ENCODE measurements around the gene LCP1.

Gene LCP1

DNA sequence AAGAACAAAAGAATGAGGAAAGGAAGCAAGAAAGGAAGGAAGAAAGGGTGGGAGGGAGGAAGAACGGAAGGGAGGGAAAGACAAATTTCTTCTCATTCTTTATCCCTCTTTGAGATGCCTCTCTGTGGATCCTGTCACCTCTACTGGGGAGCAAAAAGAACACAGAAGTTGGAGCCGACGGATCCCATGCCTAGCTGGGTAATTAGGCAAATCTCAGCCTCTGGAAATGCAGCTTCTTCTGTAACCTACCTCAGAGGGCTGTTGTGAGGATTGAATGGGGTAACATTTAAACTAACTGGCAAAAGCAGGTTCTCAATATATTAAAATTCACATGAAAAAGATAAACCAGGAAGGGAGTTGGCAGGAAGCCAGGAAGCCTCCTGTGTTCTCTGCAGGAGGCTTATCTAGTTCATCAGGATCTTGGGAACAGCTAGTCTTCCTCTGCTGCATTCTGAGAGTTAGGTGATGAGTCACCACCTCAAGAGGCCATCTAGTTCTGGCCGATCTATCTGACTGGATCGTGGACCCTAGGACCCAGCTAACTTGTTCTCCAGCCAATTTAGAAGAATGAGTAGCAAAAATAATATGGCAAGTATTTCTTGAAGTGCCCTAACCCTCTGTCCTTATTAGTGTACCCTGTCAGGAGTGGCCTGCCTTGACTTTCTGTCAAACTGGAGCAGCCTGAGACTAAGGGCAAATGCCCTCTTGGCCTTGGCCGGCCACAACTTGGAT is 61.9 kb downstream of the LCP1 start (continued):
- TF ChIP-seq, protein P1, sequence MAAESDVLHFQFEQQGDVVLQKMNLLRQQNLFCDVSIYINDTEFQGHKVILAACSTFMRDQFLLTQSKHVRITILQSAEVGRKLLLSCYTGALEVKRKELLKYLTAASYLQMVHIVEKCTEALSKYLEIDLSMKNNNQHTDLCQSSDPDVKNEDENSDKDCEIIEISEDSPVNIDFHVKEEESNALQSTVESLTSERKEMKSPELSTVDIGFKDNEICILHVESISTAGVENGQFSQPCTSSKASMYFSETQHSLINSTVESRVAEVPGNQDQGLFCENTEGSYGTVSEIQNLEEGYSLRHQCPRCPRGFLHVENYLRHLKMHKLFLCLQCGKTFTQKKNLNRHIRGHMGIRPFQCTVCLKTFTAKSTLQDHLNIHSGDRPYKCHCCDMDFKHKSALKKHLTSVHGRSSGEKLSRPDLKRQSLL (tag by site-specific recombination; IDR thresholded peaks at IDR 0.05): no peak
- TF ChIP-seq, protein P2, sequence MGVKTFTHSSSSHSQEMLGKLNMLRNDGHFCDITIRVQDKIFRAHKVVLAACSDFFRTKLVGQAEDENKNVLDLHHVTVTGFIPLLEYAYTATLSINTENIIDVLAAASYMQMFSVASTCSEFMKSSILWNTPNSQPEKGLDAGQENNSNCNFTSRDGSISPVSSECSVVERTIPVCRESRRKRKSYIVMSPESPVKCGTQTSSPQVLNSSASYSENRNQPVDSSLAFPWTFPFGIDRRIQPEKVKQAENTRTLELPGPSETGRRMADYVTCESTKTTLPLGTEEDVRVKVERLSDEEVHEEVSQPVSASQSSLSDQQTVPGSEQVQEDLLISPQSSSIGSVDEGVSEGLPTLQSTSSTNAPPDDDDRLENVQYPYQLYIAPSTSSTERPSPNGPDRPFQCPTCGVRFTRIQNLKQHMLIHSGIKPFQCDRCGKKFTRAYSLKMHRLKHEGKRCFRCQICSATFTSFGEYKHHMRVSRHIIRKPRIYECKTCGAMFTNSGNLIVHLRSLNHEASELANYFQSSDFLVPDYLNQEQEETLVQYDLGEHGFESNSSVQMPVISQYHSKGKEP (tag by site-specific recombination; IDR thresholded peaks at IDR 0.05): 0 out of 2 replicates have a peak, but pooled peaks have one; percentile 60
- TF ChIP-seq, protein P3, sequence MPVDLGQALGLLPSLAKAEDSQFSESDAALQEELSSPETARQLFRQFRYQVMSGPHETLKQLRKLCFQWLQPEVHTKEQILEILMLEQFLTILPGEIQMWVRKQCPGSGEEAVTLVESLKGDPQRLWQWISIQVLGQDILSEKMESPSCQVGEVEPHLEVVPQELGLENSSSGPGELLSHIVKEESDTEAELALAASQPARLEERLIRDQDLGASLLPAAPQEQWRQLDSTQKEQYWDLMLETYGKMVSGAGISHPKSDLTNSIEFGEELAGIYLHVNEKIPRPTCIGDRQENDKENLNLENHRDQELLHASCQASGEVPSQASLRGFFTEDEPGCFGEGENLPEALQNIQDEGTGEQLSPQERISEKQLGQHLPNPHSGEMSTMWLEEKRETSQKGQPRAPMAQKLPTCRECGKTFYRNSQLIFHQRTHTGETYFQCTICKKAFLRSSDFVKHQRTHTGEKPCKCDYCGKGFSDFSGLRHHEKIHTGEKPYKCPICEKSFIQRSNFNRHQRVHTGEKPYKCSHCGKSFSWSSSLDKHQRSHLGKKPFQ (tag by site-specific recombination; IDR thresholded peaks at IDR 0.05): no peak
- no peak for TF ChIP-seq PRDM1 (tag by site-specific recombination; IDR thresholded peaks at IDR 0.05)
- TF ChIP-seq, protein P4, sequence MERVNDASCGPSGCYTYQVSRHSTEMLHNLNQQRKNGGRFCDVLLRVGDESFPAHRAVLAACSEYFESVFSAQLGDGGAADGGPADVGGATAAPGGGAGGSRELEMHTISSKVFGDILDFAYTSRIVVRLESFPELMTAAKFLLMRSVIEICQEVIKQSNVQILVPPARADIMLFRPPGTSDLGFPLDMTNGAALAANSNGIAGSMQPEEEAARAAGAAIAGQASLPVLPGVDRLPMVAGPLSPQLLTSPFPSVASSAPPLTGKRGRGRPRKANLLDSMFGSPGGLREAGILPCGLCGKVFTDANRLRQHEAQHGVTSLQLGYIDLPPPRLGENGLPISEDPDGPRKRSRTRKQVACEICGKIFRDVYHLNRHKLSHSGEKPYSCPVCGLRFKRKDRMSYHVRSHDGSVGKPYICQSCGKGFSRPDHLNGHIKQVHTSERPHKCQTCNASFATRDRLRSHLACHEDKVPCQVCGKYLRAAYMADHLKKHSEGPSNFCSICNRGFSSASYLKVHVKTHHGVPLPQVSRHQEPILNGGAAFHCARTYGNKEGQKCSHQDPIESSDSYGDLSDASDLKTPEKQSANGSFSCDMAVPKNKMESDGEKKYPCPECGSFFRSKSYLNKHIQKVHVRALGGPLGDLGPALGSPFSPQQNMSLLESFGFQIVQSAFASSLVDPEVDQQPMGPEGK (tag by site-specific recombination; IDR thresholded peaks at IDR 0.05): no peak
- no peak for TF ChIP-seq ZNF548 (tag by site-specific recombination; IDR thresholded peaks at IDR 0.05)
- no peak for TF ChIP-seq TRIM28 (IDR thresholded peaks at IDR 0.05; ENCODE audit: borderline replicate concordance, low read length)
- no peak for TF ChIP-seq ZNF175 (tag by site-specific recombination; IDR thresholded peaks at IDR 0.05)
- peak; percentile 54 for TF ChIP-seq ZIC2 (tag by site-specific recombination; IDR thresholded peaks at IDR 0.05)
- TF ChIP-seq, protein P5, sequence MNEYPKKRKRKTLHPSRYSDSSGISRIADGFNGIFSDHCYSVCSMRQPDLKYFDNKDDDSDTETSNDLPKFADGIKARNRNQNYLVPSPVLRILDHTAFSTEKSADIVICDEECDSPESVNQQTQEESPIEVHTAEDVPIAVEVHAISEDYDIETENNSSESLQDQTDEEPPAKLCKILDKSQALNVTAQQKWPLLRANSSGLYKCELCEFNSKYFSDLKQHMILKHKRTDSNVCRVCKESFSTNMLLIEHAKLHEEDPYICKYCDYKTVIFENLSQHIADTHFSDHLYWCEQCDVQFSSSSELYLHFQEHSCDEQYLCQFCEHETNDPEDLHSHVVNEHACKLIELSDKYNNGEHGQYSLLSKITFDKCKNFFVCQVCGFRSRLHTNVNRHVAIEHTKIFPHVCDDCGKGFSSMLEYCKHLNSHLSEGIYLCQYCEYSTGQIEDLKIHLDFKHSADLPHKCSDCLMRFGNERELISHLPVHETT (tag by site-specific recombination; IDR thresholded peaks at IDR 0.05): 0 out of 2 replicates have a peak, but pooled peaks have one; percentile 32
- TF ChIP-seq, protein P6, sequence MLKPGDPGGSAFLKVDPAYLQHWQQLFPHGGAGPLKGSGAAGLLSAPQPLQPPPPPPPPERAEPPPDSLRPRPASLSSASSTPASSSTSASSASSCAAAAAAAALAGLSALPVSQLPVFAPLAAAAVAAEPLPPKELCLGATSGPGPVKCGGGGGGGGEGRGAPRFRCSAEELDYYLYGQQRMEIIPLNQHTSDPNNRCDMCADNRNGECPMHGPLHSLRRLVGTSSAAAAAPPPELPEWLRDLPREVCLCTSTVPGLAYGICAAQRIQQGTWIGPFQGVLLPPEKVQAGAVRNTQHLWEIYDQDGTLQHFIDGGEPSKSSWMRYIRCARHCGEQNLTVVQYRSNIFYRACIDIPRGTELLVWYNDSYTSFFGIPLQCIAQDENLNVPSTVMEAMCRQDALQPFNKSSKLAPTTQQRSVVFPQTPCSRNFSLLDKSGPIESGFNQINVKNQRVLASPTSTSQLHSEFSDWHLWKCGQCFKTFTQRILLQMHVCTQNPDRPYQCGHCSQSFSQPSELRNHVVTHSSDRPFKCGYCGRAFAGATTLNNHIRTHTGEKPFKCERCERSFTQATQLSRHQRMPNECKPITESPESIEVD (tag by site-specific recombination; IDR thresholded peaks at IDR 0.05): peak; percentile 22; the same call in 1 of the 2 replicates
- TF ChIP-seq ZFP41 (tag by site-specific recombination; IDR thresholded peaks at IDR 0.05; ENCODE audit: borderline replicate concordance): no peak
- TF ChIP-seq ZNF341 (tag by site-specific recombination; IDR thresholded peaks at IDR 0.05; ENCODE audit: low read depth): peak; percentile 51
- TF ChIP-seq ZNF560 (tag by site-specific recombination; IDR thresholded peaks at IDR 0.05; ENCODE audit: borderline replicate concordance): no peak
- no peak for TF ChIP-seq ZNF510 (tag by site-specific recombination; IDR thresholded peaks at IDR 0.05; ENCODE audit: insufficient replicate concordance)
- no peak for TF ChIP-seq ZNF23 (tag by site-specific recombination; IDR thresholded peaks at IDR 0.05; ENCODE audit: borderline replicate concordance)
- TF ChIP-seq KLF7 (tag by site-specific recombination; IDR thresholded peaks at IDR 0.05; ENCODE audit: borderline replicate concordance): no peak
- TF ChIP-seq GLI4 (tag by site-specific recombination; IDR thresholded peaks at IDR 0.05): no peak
- TF ChIP-seq KLF8 (tag by site-specific recombination; IDR thresholded peaks at IDR 0.05): no peak
- TF ChIP-seq ZSCAN16 (tag by site-specific recombination; IDR thresholded peaks at IDR 0.05): no peak
- no peak for TF ChIP-seq ZNF792 (tag by site-specific recombination; IDR thresholded peaks at IDR 0.05)
- TF ChIP-seq, protein P7, sequence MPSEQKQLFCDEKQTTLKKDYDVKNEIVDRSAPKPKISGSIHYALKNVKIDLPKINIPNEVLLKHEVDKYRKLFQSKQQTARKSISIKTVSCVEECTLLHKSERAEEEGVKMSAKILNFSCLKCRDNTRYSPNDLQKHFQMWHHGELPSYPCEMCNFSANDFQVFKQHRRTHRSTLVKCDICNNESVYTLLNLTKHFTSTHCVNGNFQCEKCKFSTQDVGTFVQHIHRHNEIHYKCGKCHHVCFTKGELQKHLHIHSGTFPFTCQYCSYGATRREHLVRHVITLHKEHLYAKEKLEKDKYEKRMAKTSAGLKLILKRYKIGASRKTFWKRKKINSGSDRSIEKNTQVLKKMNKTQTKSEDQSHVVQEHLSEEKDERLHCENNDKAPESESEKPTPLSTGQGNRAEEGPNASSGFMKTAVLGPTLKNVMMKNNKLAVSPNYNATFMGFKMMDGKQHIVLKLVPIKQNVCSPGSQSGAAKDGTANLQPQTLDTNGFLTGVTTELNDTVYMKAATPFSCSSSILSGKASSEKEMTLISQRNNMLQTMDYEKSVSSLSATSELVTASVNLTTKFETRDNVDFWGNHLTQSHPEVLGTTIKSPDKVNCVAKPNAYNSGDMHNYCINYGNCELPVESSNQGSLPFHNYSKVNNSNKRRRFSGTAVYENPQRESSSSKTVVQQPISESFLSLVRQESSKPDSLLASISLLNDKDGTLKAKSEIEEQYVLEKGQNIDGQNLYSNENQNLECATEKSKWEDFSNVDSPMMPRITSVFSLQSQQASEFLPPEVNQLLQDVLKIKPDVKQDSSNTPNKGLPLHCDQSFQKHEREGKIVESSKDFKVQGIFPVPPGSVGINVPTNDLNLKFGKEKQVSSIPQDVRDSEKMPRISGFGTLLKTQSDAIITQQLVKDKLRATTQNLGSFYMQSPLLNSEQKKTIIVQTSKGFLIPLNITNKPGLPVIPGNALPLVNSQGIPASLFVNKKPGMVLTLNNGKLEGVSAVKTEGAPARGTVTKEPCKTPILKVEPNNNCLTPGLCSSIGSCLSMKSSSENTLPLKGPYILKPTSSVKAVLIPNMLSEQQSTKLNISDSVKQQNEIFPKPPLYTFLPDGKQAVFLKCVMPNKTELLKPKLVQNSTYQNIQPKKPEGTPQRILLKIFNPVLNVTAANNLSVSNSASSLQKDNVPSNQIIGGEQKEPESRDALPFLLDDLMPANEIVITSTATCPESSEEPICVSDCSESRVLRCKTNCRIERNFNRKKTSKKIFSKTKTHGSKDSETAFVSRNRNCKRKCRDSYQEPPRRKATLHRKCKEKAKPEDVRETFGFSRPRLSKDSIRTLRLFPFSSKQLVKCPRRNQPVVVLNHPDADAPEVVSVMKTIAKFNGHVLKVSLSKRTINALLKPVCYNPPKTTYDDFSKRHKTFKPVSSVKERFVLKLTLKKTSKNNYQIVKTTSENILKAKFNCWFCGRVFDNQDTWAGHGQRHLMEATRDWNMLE (tag by site-specific recombination; conservative IDR thresholded peaks at IDR 0.05; ENCODE audit: low read depth): 0 out of 2 replicates have a peak, but pooled peaks have one; percentile 22
- peak; percentile 25; the same call in 1 of the 2 replicates for TF ChIP-seq ZNF629 (tag by site-specific recombination; IDR thresholded peaks at IDR 0.05)
- TF ChIP-seq GLIS1 (tag by site-specific recombination; IDR thresholded peaks at IDR 0.05): peak; percentile 90
